HepG2 (cell line): ENCODE measurements around the gene LRP1B. TPM values are rescaled to one million over a fixed set of nuclear protein-coding genes. Genes with fewer than 3 reads are reported as not detected.

Experiments
- ATAC-seq: fragments of 200-7000 bp; cut with Tn5 transposase; 3 replicates; pipeline ENCODE4 v1.9.1; 2020; ENCODE audit warnings: mild to moderate bottlenecking, moderate library complexity
- BruUV-seq: library from RNA; stranded (reverse); fragments of 400-500 nt; replicated peaks from 2 replicates; lab custom pipeline; 2021; lab: Mats Ljungman, UMichigan
- CTCF ChIA-PET: fragments of 300-600 bp; formaldehyde crosslinking; extraction: SDS; loops from one replicate; lab custom pipeline; 2021; ENCODE audit warnings: low total read pairs, inconsistent platforms, low intra/inter-chr PET ratio; lab: Yijun Ruan, JAX
- POLR2A ChIA-PET: fragments of 350-600 bp; sonication (Branson Sonifier 250); formaldehyde crosslinking; loops from one replicate; lab custom pipeline; 2020; ENCODE audit warnings: antibody characterized with exemption, inconsistent platforms; lab: Yijun Ruan, JAX
- DNase-seq: peaks from one replicate; pipeline ENCODE4 v3.0.0-alpha.2; 2015; ENCODE audit warnings: low spot score
- FAIRE-seq: peaks from 3 replicates; lab custom pipeline; 2011; peaks lifted over from hg19 to GRCh38; lab: Jason Lieb, UNC
- H2AFZ ChIP-seq: one replicate; pipeline ENCODE4 v1.6.1; 2011; ENCODE audit warnings: low read length, inconsistent platforms
- H3K27ac ChIP-seq: fragments of 300-600 bp; 3 replicates; pipeline ENCODE4 v1.8.0; 2011; ENCODE audit warnings: mixed run types, mild to moderate bottlenecking, mixed read lengths, low read length, inconsistent platforms; ENCODE audit not compliant: insufficient read depth; ENCODE audit errors: extremely low read length
- H3K27me3 ChIP-seq, 2 experiments: fragments of 200-600 bp in 1 of 2; 2 replicates in 1 of 2; 3 replicates in 1 of 2; pipeline versions ENCODE4 v1.6.0 to v1.8.0; 2011; ENCODE audit warnings: low read length in 2 of 2, mild to moderate bottlenecking in 2 of 2, moderate library complexity in 2 of 2, inconsistent platforms in 1 of 2; ENCODE audit not compliant: insufficient read depth in 2 of 2, control insufficient read depth in 1 of 2
- H3K36me3 ChIP-seq, 2 experiments: fragments of 200-600 bp in 1 of 2; replicated peaks in 1 of 2; 2 replicates in 1 of 2; 3 replicates in 1 of 2; pipeline versions ENCODE4 v1.5.1 to v1.8.0; 2011; ENCODE audit warnings: low read length in 2 of 2, inconsistent platforms in 1 of 2; ENCODE audit not compliant: insufficient read depth in 2 of 2, control insufficient read depth in 1 of 2
- H3K4me1 ChIP-seq: 2 replicates; pipeline ENCODE4 v1.5.1; 2012; ENCODE audit warnings: low read length, inconsistent platforms; ENCODE audit not compliant: insufficient read depth
- H3K4me2 ChIP-seq: 2 replicates; pipeline ENCODE4 v1.6.0; 2011; ENCODE audit warnings: low read depth, low read length, inconsistent platforms
- H3K4me3 ChIP-seq, 3 experiments: fragments of 200-600 bp in 1 of 3; sonication (generic), shearing (Covaris generic) in 1 of 3; replicated peaks in 1 of 3; 2 replicates each; pipeline ENCODE4 v1.5.1; 2011 to 2016; ENCODE audit warnings: low read length in 3 of 3, inconsistent platforms in 2 of 3, low read depth in 2 of 3, mild to moderate bottlenecking in 2 of 3, control low read depth in 1 of 3, mixed read lengths in 1 of 3; ENCODE audit not compliant: insufficient read depth in 1 of 3
- H3K79me2 ChIP-seq: one replicate; pipeline ENCODE4 v1.6.1; 2011; ENCODE audit warnings: low read length, inconsistent platforms; ENCODE audit not compliant: insufficient read depth
- H3K9ac ChIP-seq: 2 replicates; pipeline ENCODE4 v1.6.0; 2011; ENCODE audit warnings: mild to moderate bottlenecking, low read depth, low read length, inconsistent platforms; ENCODE audit not compliant: insufficient read depth
- H3K9me3 ChIP-seq: 2 replicates; pipeline ENCODE4 v1.5.1; 2012; ENCODE audit warnings: mild to moderate bottlenecking, low read length
- H4K20me1 ChIP-seq: 2 replicates; pipeline ENCODE4 v1.6.0; 2011; ENCODE audit warnings: inconsistent platforms, mild to moderate bottlenecking, low read length, moderate library complexity; ENCODE audit not compliant: insufficient read depth
- ARNT ChIP-seq: fragments of 450-650 bp; IDR thresholded peaks from 2 replicates; pipeline ENCODE4 v1.6.1; 2017
- CREB1 ChIP-seq, 2 experiments: fragments of 450-650 bp in 1 of 2; IDR thresholded peaks; 2 replicates each; pipeline ENCODE4 v1.6.1; 2016 to 2017; ENCODE audit warnings: control low read depth in 1 of 2, mild to moderate bottlenecking in 1 of 2, missing compliant biosample characterization in 1 of 2, missing genetic modification characterization in 1 of 2
- FOSL1 ChIP-seq: sonication (generic); formaldehyde crosslinking; IDR thresholded peaks from 2 replicates; pipeline ENCODE4 v1.9.0; 2021; ENCODE audit warnings: missing genetic modification reagents, borderline replicate concordance
- GFI1 ChIP-seq: sonication (generic); formaldehyde crosslinking; IDR thresholded peaks from 2 replicates; pipeline ENCODE4 v1.5.0; 2020; ENCODE audit warnings: missing genetic modification reagents, mild to moderate bottlenecking, borderline replicate concordance
- NFYB ChIP-seq: sonication (generic); formaldehyde crosslinking; IDR thresholded peaks from 2 replicates; pipeline ENCODE4 v1.4.0; 2020; ENCODE audit warnings: missing genetic modification reagents
- NFYC ChIP-seq: IDR thresholded peaks from 2 replicates; pipeline ENCODE4 v1.6.1; 2016; ENCODE audit warnings: missing genetic modification reagents, missing compliant biosample characterization
- RAD51 ChIP-seq: fragments of 450-650 bp; IDR thresholded peaks from 2 replicates; pipeline ENCODE4 v1.6.1; 2016; ENCODE audit warnings: borderline replicate concordance
- RARA ChIP-seq: IDR thresholded peaks from 2 replicates; pipeline ENCODE4 v1.6.1; 2016; ENCODE audit warnings: missing genetic modification reagents, missing compliant biosample characterization
- TBX3 ChIP-seq: fragments of 450-650 bp; IDR thresholded peaks from 2 replicates; pipeline ENCODE4 v1.6.1; 2017; ENCODE audit warnings: antibody characterized with exemption, mild to moderate bottlenecking, inconsistent platforms, borderline replicate concordance
- THAP11 ChIP-seq: IDR thresholded peaks from 2 replicates; pipeline ENCODE4 v1.6.1; 2016; ENCODE audit warnings: missing biosample characterization, missing genetic modification reagents
- ZNF446 ChIP-seq: sonication (generic); formaldehyde crosslinking; IDR thresholded peaks from 2 replicates; pipeline ENCODE4 v1.5.0; 2020; ENCODE audit warnings: mild to moderate bottlenecking, missing genetic modification reagents
- ZNF556 ChIP-seq: sonication (generic); formaldehyde crosslinking; IDR thresholded peaks from 2 replicates; pipeline ENCODE4 v1.4.0; 2020; ENCODE audit warnings: mild to moderate bottlenecking, missing genetic modification reagents, borderline replicate concordance
- ZNF607 ChIP-seq: sonication (generic); formaldehyde crosslinking; IDR thresholded peaks from 2 replicates; pipeline ENCODE4 v1.5.1; 2020; ENCODE audit warnings: missing genetic modification reagents, mild to moderate bottlenecking, borderline replicate concordance
- ZNF629 ChIP-seq: sonication (generic); formaldehyde crosslinking; conservative IDR thresholded peaks from 2 replicates; pipeline ENCODE4 v1.5.0; 2020; ENCODE audit warnings: missing genetic modification reagents
- ZNF720 ChIP-seq: sonication (generic); formaldehyde crosslinking; IDR thresholded peaks from 2 replicates; pipeline ENCODE4 v1.4.0; 2020; ENCODE audit warnings: missing genetic modification reagents
- ZNF766 ChIP-seq: sonication (generic); formaldehyde crosslinking; IDR thresholded peaks from 2 replicates; pipeline ENCODE4 v1.5.0; 2020; ENCODE audit warnings: missing genetic modification reagents, borderline replicate concordance
- ZNF775 ChIP-seq: sonication (generic); formaldehyde crosslinking; IDR thresholded peaks from 2 replicates; pipeline ENCODE4 v1.4.0; 2020; ENCODE audit warnings: missing genetic modification reagents, mild to moderate bottlenecking, moderate library complexity, borderline replicate concordance
- ZSCAN20 ChIP-seq: sonication (generic); formaldehyde crosslinking; IDR thresholded peaks from 2 replicates; pipeline ENCODE4 v1.4.0; 2020; ENCODE audit warnings: missing genetic modification reagents, mild to moderate bottlenecking, borderline replicate concordance
- whole genome bisulfite sequencing: methylation state at CpG from one replicate; pipeline ENCODE4 v1.1.6; 2017; ENCODE audit warnings: low lambda C conversion rate; 5-methylcytosine and 5-hydroxymethylcytosine counted together
- in situ Hi-C: cut with HindIII; loops from 2 replicates; pipeline ENCODE4 v1.10.0; 2017; ENCODE audit warnings: low pct_unique_long_range_greater_than_20kb; ENCODE audit not compliant: extremely low pct_ligation_motif_present
- intact Hi-C: fragments of 100-400 bp; cut with micrococcal nuclease; formaldehyde crosslinking; loops from one replicate; pipeline ENCODE4 v1.10.0; 2022; ENCODE audit not compliant: unreplicated experiment
- polyA plus RNA-seq, 8 experiments: library from polyadenylated mRNA; depleted of rRNA in 3 of 8; stranded (reverse) in 7 of 8; unstranded in 1 of 8; fragments of >200 nt; fragmentation: Illumina TruSeq in 4 of 8; extraction: Trizol in 4 of 8; gene quantifications; 2 replicates each; pipeline versions ENCODE4 v1.2.1 to v1.2.3, GENCODE V29; 2011 to 2016; ENCODE audit warnings: low read depth in 4 of 8, missing spikeins in 1 of 8, mixed read lengths in 1 of 8; ENCODE audit not compliant: insufficient read depth in 1 of 8
- total RNA-seq, 5 experiments: library from RNA; depleted of rRNA; stranded (reverse); fragments of >200 nt; fragmentation: Illumina TruSeq; extraction: Trizol; gene quantifications; 2 replicates each; pipeline ENCODE4 v1.2.3, GENCODE V29; 2016; ENCODE audit warnings: low read depth in 1 of 5
- TF ChIP-seq, protein P1 (sequence below): sonication (generic); formaldehyde crosslinking; IDR thresholded peaks from 2 replicates; pipeline ENCODE4 v1.4.0; 2020; ENCODE audit warnings: mild to moderate bottlenecking, missing genetic modification reagents
- TF ChIP-seq, protein P2 (sequence below): sonication (generic); formaldehyde crosslinking; IDR thresholded peaks from 2 replicates; pipeline ENCODE4 v1.4.0; 2020; ENCODE audit warnings: missing genetic modification reagents, mild to moderate bottlenecking, borderline replicate concordance

Gene LRP1B
- total and polyA plus RNA-seq, 2 of the 13 experiments (the other 11 are each of a cell fraction or from before 2014, with no cell fraction given): 0.04 TPM; not detected in 1

DNA sequence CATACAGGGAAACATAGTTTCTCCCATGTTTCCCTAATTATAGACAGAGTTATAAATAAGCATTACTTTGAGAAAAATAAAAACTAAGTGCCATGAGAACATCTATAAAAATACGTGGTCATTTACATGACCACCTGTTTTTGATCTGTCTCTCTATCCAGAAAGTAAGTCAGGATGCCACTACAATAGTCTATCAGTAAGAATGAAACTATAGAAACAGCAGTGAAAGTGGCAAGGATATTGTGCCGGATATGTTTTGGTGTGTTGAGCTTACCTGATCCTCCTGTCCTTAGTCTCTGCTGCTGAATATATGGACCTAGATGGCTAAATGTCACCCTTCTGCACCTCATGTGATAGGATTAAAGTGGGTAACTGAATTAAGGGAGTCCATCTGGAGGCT lies 512.4 kb downstream of the LRP1B start:
- 18% methylated on average over 2 of the region's 2 CpGs for WGBS
- FAIRE-seq (no peak), DNase-seq (no peak), ATAC-seq (no peak)
- POLR2A ChIA-PET: no interaction called here
- H3K4me3 ChIP-seq: no peak overlapping the region
- H4K20me1 ChIP-seq: no peaks in the 10 kb centered on the region
- H2AFZ ChIP-seq: no peak overlapping the region
- in situ Hi-C loops: no loop called here
- intact Hi-C loops: no loop called here
- H3K79me2 ChIP-seq: no peaks in the 10 kb centered on the region
- TF ChIP-seq, protein P1, sequence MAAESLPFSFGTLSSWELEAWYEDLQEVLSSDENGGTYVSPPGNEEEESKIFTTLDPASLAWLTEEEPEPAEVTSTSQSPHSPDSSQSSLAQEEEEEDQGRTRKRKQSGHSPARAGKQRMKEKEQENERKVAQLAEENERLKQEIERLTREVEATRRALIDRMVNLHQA (CRISPR knock-in tag): no peak
- TF ChIP-seq ZNF775 (CRISPR knock-in tag) (no peak), ZNF607 (CRISPR knock-in tag) (no peak), ZNF720 (CRISPR knock-in tag) (no peak), NFYC (CRISPR knock-in tag) (no peak), THAP11 (CRISPR knock-in tag) (no peak), TBX3 (no peak), CREB1 (IDR thresholded peaks at IDR 0.05) (no peak), CREB1 (CRISPR knock-in tag; IDR thresholded peaks at IDR 0.05) (no peak), RAD51 (no peak), FOSL1 (CRISPR knock-in tag) (no peak)
- H3K27me3 ChIP-seq: no peaks in the 10 kb centered on the region
- no peak overlapping the region for H3K4me2 ChIP-seq
- H3K9me3 ChIP-seq: no peaks in the 10 kb centered on the region
- BruUV-seq: no TSS peak
- CTCF ChIA-PET: no interaction called here
- H3K27ac ChIP-seq: no peak overlapping the region
- no peaks in the 10 kb centered on the region for H3K4me1 ChIP-seq
- no peaks in the 10 kb centered on the region for H3K36me3 ChIP-seq
- no peak overlapping the region for H3K9ac ChIP-seq

- no peak for FAIRE-seq
- intact Hi-C loops: no loop called here
- in situ Hi-C loops: no loop called here
- no peak overlapping the region for H3K27ac ChIP-seq
- H2AFZ ChIP-seq: no peak overlapping the region
- no peaks in the 10 kb centered on the region for H3K79me2 ChIP-seq
- ChIA-PET POLR2A (no interaction called here), CTCF (no interaction called here)
- no peaks in the 10 kb centered on the region for H3K9me3 ChIP-seq
- no peak for ATAC-seq
- H3K4me3 ChIP-seq: no peak overlapping the region
- no peak overlapping the region for H3K9ac ChIP-seq
- no peak for DNase-seq
- H3K36me3 ChIP-seq: no peaks in the 10 kb centered on the region
- H3K27me3 ChIP-seq: no peaks in the 10 kb centered on the region
- no peaks in the 10 kb centered on the region for H3K4me1 ChIP-seq
- H3K4me2 ChIP-seq: no peak overlapping the region
- BruUV-seq: no TSS peak
- H4K20me1 ChIP-seq: no peaks in the 10 kb centered on the region
- 0% methylated on average over 1 of the region's 1 CpG for WGBS
- TF ChIP-seq ARNT (no peak), ZNF556 (CRISPR knock-in tag) (no peak), GFI1 (CRISPR knock-in tag) (no peak), ZNF629 (CRISPR knock-in tag) (no peak), ZSCAN20 (CRISPR knock-in tag) (no peak), ZNF766 (CRISPR knock-in tag) (no peak), NFYB (CRISPR knock-in tag) (no peak), RARA (no peak), ZNF446 (CRISPR knock-in tag) (no peak)
- TF ChIP-seq, protein P2, sequence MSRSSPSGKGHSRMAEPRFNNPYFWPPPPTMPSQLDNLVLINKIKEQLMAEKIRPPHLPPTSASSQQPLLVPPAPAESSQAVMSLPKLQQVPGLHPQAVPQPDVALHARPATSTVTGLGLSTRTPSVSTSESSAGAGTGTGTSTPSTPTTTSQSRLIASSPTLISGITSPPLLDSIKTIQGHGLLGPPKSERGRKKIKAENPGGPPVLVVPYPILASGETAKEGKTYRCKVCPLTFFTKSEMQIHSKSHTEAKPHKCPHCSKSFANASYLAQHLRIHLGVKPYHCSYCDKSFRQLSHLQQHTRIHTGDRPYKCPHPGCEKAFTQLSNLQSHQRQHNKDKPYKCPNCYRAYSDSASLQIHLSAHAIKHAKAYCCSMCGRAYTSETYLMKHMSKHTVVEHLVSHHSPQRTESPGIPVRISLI (CRISPR knock-in tag): no peak
Measured at GRCh38 chr2:141611981-141612380, 518.8 kb downstream of the LRP1B start.
